GM23248 (cell line): Measurements from ENCODE around the gene MEGF11.

Experiments used
- EZH2 ChIP-seq: fragments of 200-600 bp; sonication (generic); IDR thresholded peaks from 2 replicates; pipeline ENCODE4 v1.6.1; 2018; ENCODE audit warnings: antibody characterized with exemption, mild to moderate bottlenecking; ENCODE audit not compliant: insufficient read depth, poor library complexity, severe bottlenecking
- EZH2phosphoT487 ChIP-seq: fragments of 200-600 bp; sonication (generic); IDR thresholded peaks from 2 replicates; pipeline ENCODE4 v1.6.1; 2018; ENCODE audit warnings: antibody characterized with exemption, moderate library complexity, mild to moderate bottlenecking, low read depth; ENCODE audit not compliant: insufficient read depth

GRCh38 chr15:66188464-66188863, 65.1 kb downstream of the MEGF11 start:
- TF ChIP-seq EZH2phosphoT487 (no peak), EZH2 (no peak)
